ENCODE data around the gene RNU1-2. TPM values are rescaled to one million over a fixed set of nuclear protein-coding genes. Genes with fewer than 3 reads are reported as not detected.
"Not testable (repeated sequence)": the region's sequence is repeated elsewhere in the genome, so short reads cannot be mapped to it uniquely, and the experiment has no call there.

Gene RNU1-2
- polyA plus RNA-seq, 1 donor from 2014 or later: not detected

GRCh38 chr1:16914928-16915626, 19.3 kb downstream of the RNU1-2 start:
- not testable (repeated sequence) for H3K27ac ChIP-seq (ENCODE audit: low read length); H3K27me3 ChIP-seq (ENCODE audit: insufficient read depth, low read depth, low read length); H3F3A ChIP-seq (ENCODE audit: insufficient read depth, low read length, poor library complexity, severe bottlenecking); H3K36me3 ChIP-seq (ENCODE audit: insufficient read depth, low read length); H4K20me1 ChIP-seq (ENCODE audit: insufficient read depth); H3K79me2 ChIP-seq (replicated peaks; ENCODE audit: insufficient read depth, low read length); H3K4me2 ChIP-seq (ENCODE audit: low read length); H3K9me2 ChIP-seq (ENCODE audit: insufficient read depth, low read length); H2AFZ ChIP-seq (ENCODE audit: low read depth, low read length); H3K9me3 ChIP-seq (ENCODE audit: low read length); H3K9ac ChIP-seq (ENCODE audit: low read length)
- H3K4me3 ChIP-seq (ENCODE audit: low read length): peak overlapping the region; percentile 63

GRCh38 chr1:16915627-16915973, 19.8 kb downstream of the RNU1-2 start:
- H3K36me3 ChIP-seq (ENCODE audit: insufficient read depth, low read length): no peaks in the 10 kb centered on the region
- H3K9me2 ChIP-seq (ENCODE audit: insufficient read depth, low read length): no peaks in the 10 kb centered on the region
- TF ChIP-seq MXI1 (conservative IDR thresholded peaks at IDR 0.05; ENCODE audit: poor library complexity, severe bottlenecking): no peak
- peak; percentile 11 for TF ChIP-seq CTCF (IDR thresholded peaks at IDR 0.05; ENCODE audit: poor library complexity, severe bottlenecking)
- no peaks in the 10 kb centered on the region for H3F3A ChIP-seq (ENCODE audit: insufficient read depth, low read length, poor library complexity, severe bottlenecking)
- no peaks in the 10 kb centered on the region for H3K9me3 ChIP-seq (ENCODE audit: low read length)
- H2AFZ ChIP-seq (ENCODE audit: low read depth, low read length): no peak overlapping the region
- H3K79me2 ChIP-seq (replicated peaks; ENCODE audit: insufficient read depth, low read length): no peaks in the 10 kb centered on the region
- H3K4me2 ChIP-seq (ENCODE audit: low read length): no peak overlapping the region
- no peak overlapping the region for H3K4me3 ChIP-seq (ENCODE audit: low read length)
- H3K9ac ChIP-seq (ENCODE audit: low read length): no peak overlapping the region
- no peaks in the 10 kb centered on the region for H4K20me1 ChIP-seq (ENCODE audit: insufficient read depth)
- H3K27ac ChIP-seq (ENCODE audit: low read length): no peak overlapping the region
- H3K27me3 ChIP-seq (ENCODE audit: insufficient read depth, low read depth, low read length): no peaks in the 10 kb centered on the region

GRCh38 chr1:16916036-16916880, 20.5 kb downstream of the RNU1-2 start:
- not testable (repeated sequence) for H3K4me3 ChIP-seq (ENCODE audit: low read length); H3K36me3 ChIP-seq (ENCODE audit: insufficient read depth, low read length); H3K9ac ChIP-seq (ENCODE audit: low read length); H4K20me1 ChIP-seq (ENCODE audit: insufficient read depth); H2AFZ ChIP-seq (ENCODE audit: low read depth, low read length); H3K4me2 ChIP-seq (ENCODE audit: low read length); H3K27ac ChIP-seq (ENCODE audit: low read length); H3K9me2 ChIP-seq (ENCODE audit: insufficient read depth, low read length); H3K9me3 ChIP-seq (ENCODE audit: low read length); H3K79me2 ChIP-seq (replicated peaks; ENCODE audit: insufficient read depth, low read length); H3K27me3 ChIP-seq (ENCODE audit: insufficient read depth, low read depth, low read length); H3F3A ChIP-seq (ENCODE audit: insufficient read depth, low read length, poor library complexity, severe bottlenecking)

- Histone ChIP-seq H3K36me3 (ENCODE audit: insufficient read depth, low read length) (no peaks in the 10 kb centered on the region), H3K27me3 (ENCODE audit: insufficient read depth, low read depth, low read length) (no peaks in the 10 kb centered on the region), H3K79me2 (replicated peaks; ENCODE audit: insufficient read depth, low read length) (peaks cover 9% of the 10 kb centered on the region), H3F3A (ENCODE audit: insufficient read depth, low read length, poor library complexity, severe bottlenecking) (no peaks in the 10 kb centered on the region), H3K9me3 (ENCODE audit: low read length) (no peaks in the 10 kb centered on the region), H3K9me2 (ENCODE audit: insufficient read depth, low read length) (no peaks in the 10 kb centered on the region), H4K20me1 (ENCODE audit: insufficient read depth) (no peaks in the 10 kb centered on the region), H3K27ac (ENCODE audit: low read length) (no peak overlapping the region), H3K4me2 (ENCODE audit: low read length) (no peak overlapping the region), H3K4me3 (ENCODE audit: low read length) (no peak overlapping the region), H3K9ac (ENCODE audit: low read length) (no peak overlapping the region), H2AFZ (ENCODE audit: low read depth, low read length) (no peak overlapping the region)
- no peak for TF ChIP-seq EZH2 (IDR thresholded peaks at IDR 0.05; ENCODE audit: borderline replicate concordance, insufficient read depth, low read length, poor library complexity, severe bottlenecking)
- no peak for TF ChIP-seq SMC3 (conservative IDR thresholded peaks at IDR 0.05; ENCODE audit: poor library complexity)
- TF ChIP-seq MXI1 (conservative IDR thresholded peaks at IDR 0.05; ENCODE audit: poor library complexity, severe bottlenecking): no peak
- no peak for TF ChIP-seq REST (IDR thresholded peaks at IDR 0.05; ENCODE audit: borderline replicate concordance)
- no peak for TF ChIP-seq TAF1 (IDR thresholded peaks at IDR 0.05; ENCODE audit: low read depth)
- no peak for TF ChIP-seq EP300 (conservative IDR thresholded peaks at IDR 0.05; ENCODE audit: poor library complexity, severe bottlenecking)
- no peak for TF ChIP-seq POLR2AphosphoS5 (IDR thresholded peaks at IDR 0.05)
- no peak for TF ChIP-seq CTCF (IDR thresholded peaks at IDR 0.05; ENCODE audit: poor library complexity, severe bottlenecking)
- TF ChIP-seq RAD21 (conservative IDR thresholded peaks at IDR 0.05): no peak
Observed at GRCh38 chr1:16918371-16918770, 22.6 kb downstream of the RNU1-2 start.
